Activated effector memory CD4-positive, alpha-beta T cell treated with anti-CD3 and anti-CD28 coated beads, Interleukin-2, amount 50 U/mL, for 16 hours (primary cell): ENCODE data around the gene HDLBP.

ENCODE experiments used
- DNase-seq: peaks from one replicate; pipeline ENCODE4 v3.0.0-alpha.2; 2020

The HDLBP gene

DNA sequence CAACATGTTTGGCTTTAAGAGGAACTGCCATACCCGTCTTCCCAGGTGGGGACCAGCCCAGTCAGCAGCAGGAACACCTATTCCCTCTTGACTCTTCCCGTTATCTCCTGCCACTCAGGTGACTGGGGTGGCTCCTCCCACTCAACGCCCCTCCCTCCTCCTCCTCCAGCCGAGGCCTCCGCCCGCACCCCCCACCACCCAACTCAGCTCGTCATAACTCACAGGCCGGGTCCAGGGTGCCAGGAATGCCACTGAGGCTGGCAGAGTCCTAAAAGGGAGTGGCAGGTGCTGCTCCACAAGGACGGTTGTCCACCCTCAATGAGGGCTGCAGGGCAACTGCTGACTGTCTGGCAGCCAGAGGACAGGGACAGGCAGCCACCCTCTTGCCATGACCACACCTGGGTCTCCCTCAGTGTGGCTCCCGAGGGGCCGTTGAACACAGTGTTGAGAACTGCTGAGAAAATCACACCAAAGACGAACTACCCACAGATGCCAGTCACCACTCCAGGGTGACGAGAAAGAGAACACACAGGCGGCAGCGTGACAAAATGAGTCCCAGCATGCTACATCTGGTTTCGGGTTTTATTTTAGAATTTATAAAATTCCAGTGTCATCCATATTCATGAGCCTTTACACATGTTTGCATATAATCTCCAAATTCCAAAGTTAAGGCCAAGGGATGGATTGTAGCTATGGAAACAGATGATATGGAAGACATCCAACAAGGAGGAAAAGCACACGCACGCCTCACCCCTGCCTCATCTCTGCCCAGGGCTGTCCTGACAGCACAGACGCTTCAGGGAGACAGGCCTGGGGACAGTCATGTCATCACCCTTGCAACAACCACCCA, 88.5 kb downstream of the HDLBP start:
- no peak for DNase-seq

DNA sequence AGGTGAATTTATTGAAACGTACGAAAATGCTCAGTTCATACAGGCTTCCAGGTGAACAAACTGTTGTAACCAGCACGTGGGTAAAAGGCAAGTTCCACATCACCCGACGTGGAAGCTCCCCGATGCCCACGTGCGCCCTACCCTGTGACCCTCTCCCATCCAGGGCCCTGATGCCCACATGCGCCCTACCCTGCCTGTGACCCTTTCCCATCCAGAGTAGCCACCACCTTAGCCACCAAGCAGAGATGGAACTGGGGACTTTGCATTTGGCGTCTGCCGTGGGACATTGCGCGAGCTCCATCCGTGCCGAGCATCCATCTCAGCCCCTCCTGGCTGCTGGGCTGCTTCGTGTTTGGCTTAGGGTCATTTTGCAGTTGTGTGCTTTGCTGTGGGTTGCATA, 89.5 kb downstream of the HDLBP start:
- no peak for DNase-seq

DNA sequence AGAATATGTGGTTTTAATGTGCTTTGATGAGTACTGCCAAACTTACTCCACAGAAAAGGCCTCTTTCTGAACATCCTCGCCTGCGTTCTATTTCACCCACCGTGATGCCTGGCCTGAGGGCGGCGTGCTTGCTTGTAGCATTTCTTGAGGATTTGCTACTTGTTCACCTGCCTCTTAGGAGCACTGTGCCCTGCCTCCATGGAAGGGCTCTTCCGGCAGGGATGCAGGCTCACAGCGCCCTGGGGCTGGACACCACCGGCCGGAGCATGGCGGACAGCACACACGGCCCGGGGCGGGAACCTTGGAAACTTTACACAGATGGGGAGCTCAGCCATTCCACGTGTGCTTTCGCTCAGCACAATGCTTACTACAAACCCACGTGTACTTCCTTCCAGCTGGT, 89.9 kb downstream of the HDLBP start:
- no peak for DNase-seq

- DNase-seq = no peak
These were observed 90.5 kb downstream of the HDLBP start for GRCh38 chr2:241224851-241225438.

- DNase-seq = no peak
These were observed 91.2 kb downstream of the HDLBP start for GRCh38 chr2:241224018-241224850.

DNA sequence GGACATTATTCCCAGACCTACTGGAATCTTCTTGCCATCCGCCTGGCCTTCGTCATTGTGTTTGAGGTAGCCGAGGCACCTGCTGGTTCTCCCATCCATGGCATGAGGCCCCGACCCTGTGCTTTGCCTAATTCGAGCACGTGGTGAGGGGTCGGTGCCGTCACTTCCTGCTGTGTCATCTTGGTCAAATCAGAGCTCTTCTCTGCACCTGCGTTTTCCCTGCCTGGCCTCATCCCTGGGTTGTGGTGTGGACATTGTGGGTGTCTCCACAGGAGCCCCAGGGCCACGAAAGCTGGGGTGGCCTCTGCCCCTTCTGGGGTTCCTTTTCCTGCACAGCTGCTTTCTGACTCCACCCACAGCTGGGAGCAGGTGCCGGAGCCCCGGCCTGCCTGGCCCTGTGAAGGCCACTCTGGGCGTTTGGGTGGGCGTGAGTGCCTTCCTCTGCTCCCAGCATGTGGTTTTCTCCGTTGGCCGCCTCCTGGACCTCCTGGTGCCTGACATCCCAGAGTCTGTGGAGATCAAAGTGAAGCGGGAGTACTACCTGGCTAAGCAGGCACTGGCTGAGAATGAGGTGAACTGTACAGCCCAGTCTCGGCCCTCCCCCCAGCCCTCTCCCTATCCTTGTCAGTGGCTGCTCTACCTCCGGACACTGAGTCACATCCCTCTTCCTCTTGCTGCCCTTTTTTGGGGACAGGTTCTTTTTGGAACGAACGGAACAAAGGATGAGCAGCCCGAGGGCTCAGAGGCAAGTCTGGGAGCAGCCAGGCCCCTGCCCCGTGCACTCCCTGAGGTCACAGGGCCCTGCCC, 92.1 kb downstream of the HDLBP start:
- no peak for DNase-seq

- no peak for DNase-seq
These were observed 95.6 kb downstream of the HDLBP start for GRCh38 chr2:241219856-241220356.

DNA sequence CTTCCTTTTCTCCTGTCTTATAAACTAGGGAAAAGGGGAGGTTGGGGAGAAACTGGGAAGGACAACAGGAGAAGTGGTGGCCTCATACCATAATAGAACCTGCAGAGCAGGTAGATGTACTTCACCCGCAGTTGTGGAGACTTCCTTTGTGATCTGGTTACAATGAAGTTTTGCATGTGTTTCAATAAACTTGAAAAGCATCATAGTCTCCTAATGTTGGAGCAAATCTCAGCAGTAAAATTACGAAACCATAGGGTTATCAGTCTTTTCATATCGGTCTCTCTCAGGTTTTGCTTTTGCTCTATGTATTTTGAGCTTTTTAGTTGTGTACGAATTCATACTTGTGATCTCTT, 96.5 kb downstream of the HDLBP start:
- no peak for DNase-seq

GRCh38 chr2:241218131-241219029, 97.1 kb downstream of the HDLBP start:
- DNase-seq = peak; percentile 78

GRCh38 chr2:241217320-241218031, 98.0 kb downstream of the HDLBP start:
- DNase-seq = peak; percentile 75

- DNase-seq = no peak
These were observed 99.2 kb downstream of the HDLBP start for GRCh38 chr2:241216211-241216761.

DNA sequence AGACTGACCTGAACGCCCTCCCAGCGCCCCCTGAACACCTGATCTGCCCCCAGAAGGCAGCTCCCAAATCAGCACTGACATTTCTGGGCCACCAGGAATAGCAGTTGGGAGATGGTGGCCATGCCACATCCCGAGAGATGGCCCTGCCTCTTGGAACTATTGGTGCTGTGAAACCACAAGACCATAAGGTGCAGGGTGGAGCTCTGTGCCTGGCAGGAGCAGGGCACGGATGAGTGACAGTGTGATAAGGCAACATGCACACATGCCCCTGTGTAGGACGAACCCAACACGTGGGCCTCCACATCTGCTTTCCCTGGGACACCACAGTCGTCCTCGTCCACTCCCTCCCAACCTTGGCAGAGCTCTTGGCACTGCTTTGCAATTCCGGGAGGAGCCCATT, 100.1 kb downstream of the HDLBP start:
- no peak for DNase-seq

- DNase-seq = no peak
These were observed 100.7 kb downstream of the HDLBP start for GRCh38 chr2:241214766-241215165.

GRCh38 chr2:241214209-241214608, 101.3 kb downstream of the HDLBP start:
- DNase-seq = no peak

- no peak for DNase-seq
These were observed 101.9 kb downstream of the HDLBP start for GRCh38 chr2:241213567-241213966.

DNA sequence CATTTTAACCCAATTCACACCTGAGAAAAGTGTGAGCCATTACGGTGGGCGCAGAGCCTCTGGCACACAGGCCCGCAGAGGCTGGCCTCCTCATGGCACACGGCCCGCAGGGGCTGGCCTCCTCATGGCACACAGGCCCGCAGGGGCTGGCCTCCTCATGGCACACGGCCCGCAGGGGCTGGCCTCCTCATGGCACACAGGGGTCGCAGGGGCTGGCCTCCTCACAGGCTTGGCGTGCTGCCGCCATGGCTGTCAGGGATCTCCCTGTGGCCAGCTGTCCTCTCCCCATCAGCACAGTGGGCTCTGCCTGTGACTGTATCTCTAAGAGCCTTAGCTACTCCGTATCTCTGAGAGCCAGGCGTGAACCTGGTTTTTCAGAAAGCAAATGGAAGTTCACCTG, 102.4 kb downstream of the HDLBP start:
- no peak for DNase-seq

GRCh38 chr2:241211276-241211675, 104.2 kb downstream of the HDLBP start:
- DNase-seq = no peak

DNA sequence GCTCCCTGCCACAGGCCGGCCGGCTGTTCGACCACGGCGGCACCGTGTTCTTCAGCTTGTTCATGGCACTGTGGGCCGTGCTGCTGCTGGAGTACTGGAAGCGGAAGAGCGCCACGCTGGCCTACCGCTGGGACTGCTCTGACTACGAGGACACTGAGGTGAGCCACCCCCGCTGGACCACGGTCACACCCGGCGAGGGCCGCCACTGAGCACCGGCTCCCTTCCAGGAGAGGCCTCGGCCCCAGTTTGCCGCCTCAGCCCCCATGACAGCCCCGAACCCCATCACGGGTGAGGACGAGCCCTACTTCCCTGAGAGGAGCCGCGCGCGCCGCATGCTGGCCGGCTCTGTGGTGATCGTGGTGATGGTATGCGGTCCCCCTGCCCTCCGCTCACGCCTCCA, 106.2 kb downstream of the HDLBP start:
- DNase-seq = no peak

DNA sequence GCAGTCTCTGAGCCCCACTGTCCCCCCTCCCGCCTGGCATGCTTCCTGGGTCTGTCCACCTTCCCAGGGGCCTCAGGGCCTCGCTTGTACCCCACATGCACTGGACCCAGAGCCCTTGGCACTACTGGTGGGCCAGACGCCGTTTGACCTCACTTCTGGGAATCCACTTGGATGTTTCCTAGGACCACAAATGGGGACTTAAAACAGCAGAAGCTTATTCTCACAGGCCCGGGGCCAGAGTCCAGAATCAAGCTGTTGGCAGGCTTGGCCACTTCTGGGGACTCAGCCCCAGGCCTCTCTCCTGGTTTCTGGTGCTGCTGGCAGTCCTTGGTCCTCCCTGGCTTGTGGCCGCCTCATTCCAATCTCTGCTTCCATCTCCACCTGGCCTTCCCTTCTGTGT, 107.4 kb downstream of the HDLBP start:
- DNase-seq = no peak

GRCh38 chr2:241207641-241208040, 107.8 kb downstream of the HDLBP start:
- no peak for DNase-seq

- no peak for DNase-seq
These were observed 108.3 kb downstream of the HDLBP start for GRCh38 chr2:241207151-241207550.
